ENCODE results near the gene ADGRG1.
"Not testable (repeated sequence)": the region's sequence is repeated elsewhere in the genome, so short reads cannot be mapped to it uniquely, and the experiment has no call there.

The ADGRG1 gene

GRCh38 chr16:57628008-57628781 is at the start of gene ADGRG1:
TSS of gene ADGRG1 (plus strand) at chr16:57628630. CDS start at chr16:57650288, 21,658 bp downstream.
- peak in 2 of 3 experiments; percentile 43 to 53 for DNase-seq

- DNase-seq = no peak
Observed at GRCh38 chr16:57579361-57579665, 49.1 kb upstream of the ADGRG1 start.

GRCh38 chr16:57585051-57585687 is 43.3 kb upstream of the ADGRG1 start:
- DNase-seq = no peak

- peak in 1 of 3 experiments; percentile 47 for DNase-seq
Observed at GRCh38 chr16:57588831-57589230, 39.6 kb upstream of the ADGRG1 start.

GRCh38 chr16:57589374-57589773 is 39.1 kb upstream of the ADGRG1 start:
- DNase-seq = no peak

- DNase-seq = no peak
Observed at GRCh38 chr16:57590654-57591085, 37.8 kb upstream of the ADGRG1 start.

- peak; percentile 12 to 58 (median 21) for DNase-seq
Observed at GRCh38 chr16:57591086-57591869, 37.2 kb upstream of the ADGRG1 start.

GRCh38 chr16:57591870-57592485 is 36.5 kb upstream of the ADGRG1 start:
- no peak for DNase-seq

- DNase-seq = no peak
Observed at GRCh38 chr16:57592591-57593003, 35.8 kb upstream of the ADGRG1 start.

GRCh38 chr16:57593021-57593420 is 35.4 kb upstream of the ADGRG1 start:
- no peak for DNase-seq

GRCh38 chr16:57593990-57594389 is 34.4 kb upstream of the ADGRG1 start:
- no peak for DNase-seq

- DNase-seq = no peak
Observed at GRCh38 chr16:57594531-57595031, 33.8 kb upstream of the ADGRG1 start.

GRCh38 chr16:57596234-57596633 is 32.2 kb upstream of the ADGRG1 start:
- not testable (repeated sequence) for DNase-seq

GRCh38 chr16:57598437-57598836 is 30.0 kb upstream of the ADGRG1 start:
- no peak for DNase-seq

GRCh38 chr16:57600048-57600835 is 28.2 kb upstream of the ADGRG1 start:
- peak; percentile 5 to 75 (median 57) for DNase-seq

GRCh38 chr16:57600952-57601580 is 27.4 kb upstream of the ADGRG1 start:
- DNase-seq = no peak

GRCh38 chr16:57601801-57602478 is 26.5 kb upstream of the ADGRG1 start:
- DNase-seq = peak in 2 of 3 experiments; percentile 28 to 72

- DNase-seq = no peak
Observed at GRCh38 chr16:57603115-57604024, 25.1 kb upstream of the ADGRG1 start.

- DNase-seq = no peak
Observed at GRCh38 chr16:57604177-57604576, 24.3 kb upstream of the ADGRG1 start.
